Ishikawa (cell line): ENCODE measurements around the gene DIP2C.

Experiments used
- CEBPB ChIP-seq: IDR thresholded peaks from 2 replicates; pipeline ENCODE4 v1.6.1; 2012
- EP300 ChIP-seq: IDR thresholded peaks from 2 replicates; pipeline ENCODE4 v1.6.1; 2012; ENCODE audit warnings: borderline replicate concordance
- FOXM1 ChIP-seq: IDR thresholded peaks from 2 replicates; pipeline ENCODE4 v1.6.1; 2012; ENCODE audit warnings: low read depth, borderline replicate concordance
- RAD21 ChIP-seq: IDR thresholded peaks from 2 replicates; pipeline ENCODE4 v1.6.1; 2012; ENCODE audit warnings: low read depth
- REST ChIP-seq: IDR thresholded peaks from 2 replicates; pipeline ENCODE4 v1.6.1; 2012; ENCODE audit warnings: low read depth, mild to moderate bottlenecking
- TAF1 ChIP-seq: IDR thresholded peaks from 2 replicates; pipeline ENCODE4 v1.6.1; 2012; ENCODE audit warnings: low read depth, mild to moderate bottlenecking
- TEAD4 ChIP-seq: IDR thresholded peaks from 2 replicates; pipeline ENCODE4 v1.6.1; 2012
- TF ChIP-seq, protein P1 (sequence below): IDR thresholded peaks from 2 replicates; pipeline ENCODE4 v1.6.1; 2012

DNA sequence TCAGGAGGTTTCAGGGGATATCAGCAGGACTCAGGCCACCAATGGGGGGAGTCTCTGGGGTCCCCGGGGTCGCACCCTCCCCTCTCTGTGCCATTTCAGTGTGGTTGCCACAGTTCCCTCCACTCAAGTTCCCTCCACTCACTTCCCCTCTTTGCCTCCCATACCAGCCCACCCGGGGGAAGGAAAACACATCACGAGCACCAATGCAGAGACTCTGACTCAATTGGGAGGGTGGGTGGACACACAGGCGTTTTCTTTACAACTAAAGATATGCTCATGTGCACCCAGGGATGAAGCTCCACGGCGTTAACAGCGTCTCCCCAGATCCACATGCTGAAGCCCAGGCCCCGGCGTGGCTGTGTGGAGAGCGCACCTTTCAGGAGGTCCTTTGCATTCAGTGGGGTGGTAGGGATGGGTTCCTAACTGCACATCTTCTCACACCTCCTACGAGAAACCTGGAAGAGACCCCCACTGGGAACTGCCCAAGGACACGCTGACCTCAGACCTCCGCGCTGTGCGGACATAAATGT is 300.1 kb downstream of the DIP2C start:
- TF ChIP-seq EP300 (no peak), RAD21 (no peak), TEAD4 (no peak), TAF1 (no peak), FOXM1 (no peak), REST (no peak), CEBPB (no peak)
- TF ChIP-seq, protein P1, sequence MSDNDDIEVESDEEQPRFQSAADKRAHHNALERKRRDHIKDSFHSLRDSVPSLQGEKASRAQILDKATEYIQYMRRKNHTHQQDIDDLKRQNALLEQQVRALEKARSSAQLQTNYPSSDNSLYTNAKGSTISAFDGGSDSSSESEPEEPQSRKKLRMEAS = no peak
